ENCODE results near the gene MT1B.

- TF ChIP-seq PTRF (tag; IDR thresholded peaks at IDR 0.05) (no peak), MAX (CRISPR knock-in tag; IDR thresholded peaks at IDR 0.05) (no peak), ZKSCAN1 (IDR thresholded peaks at IDR 0.05; ENCODE audit: low read depth, low read length) (no peak), ZNF707 (CRISPR knock-in tag; conservative IDR thresholded peaks at IDR 0.05) (no peak), SREBF2 (CRISPR knock-in tag; IDR thresholded peaks at IDR 0.05) (no peak), IRF2 (CRISPR knock-in tag; IDR thresholded peaks at IDR 0.05) (no peak), RFX1 (IDR thresholded peaks at IDR 0.05) (no peak), CEBPG (CRISPR knock-in tag; IDR thresholded peaks at IDR 0.05) (no peak), CEBPG (tag; conservative IDR thresholded peaks at IDR 0.05 in 1 of 2, IDR thresholded peaks at IDR 0.05 in 1 of 2) (no peak), POLR2AphosphoS5 (IDR thresholded peaks at IDR 0.05; ENCODE audit: control insufficient read depth, insufficient read depth, low read depth, low read length) (no peak), POLR2A (conservative IDR thresholded peaks at IDR 0.05) (no peak), POU5F1 (IDR thresholded peaks at IDR 0.05; ENCODE audit: borderline replicate concordance, low read depth, low read length, partially characterized antibody) (no peak), NCOR1 (IDR thresholded peaks at IDR 0.05) (no peak), CHCHD3 (CRISPR knock-in tag; IDR thresholded peaks at IDR 0.05) (no peak), RBM14 (IDR thresholded peaks at IDR 0.05; ENCODE audit: borderline replicate concordance, insufficient read depth, low read depth, low read length) (no peak)
Measured at GRCh38 chr16:56609463-56609921, 42.2 kb upstream of the MT1B start.
